ENCODE data around the gene CUL5.

DNA sequence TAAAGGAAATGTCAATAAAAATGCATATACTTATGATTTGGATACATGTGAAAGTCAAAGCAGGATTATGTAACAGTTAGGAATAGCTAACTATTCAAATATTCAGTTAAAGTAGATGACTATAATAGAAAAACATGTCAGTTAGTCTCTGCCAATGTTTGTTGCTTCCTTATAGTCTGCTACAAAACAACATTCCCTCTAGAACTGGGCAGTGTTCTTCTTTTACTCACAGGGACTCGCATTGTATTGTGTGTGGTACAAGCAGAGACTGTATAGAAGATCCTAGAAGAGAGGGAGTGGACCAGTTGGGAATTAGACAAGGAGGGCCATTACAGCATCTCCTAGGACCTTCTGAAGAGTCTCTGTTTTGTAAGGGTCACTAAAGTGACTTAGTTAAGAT lies 123.3 kb downstream of the CUL5 start:
- TF ChIP-seq GATA2 (IDR thresholded peaks at IDR 0.05; ENCODE audit: low read depth, low read length) (no peak), GATA3 (IDR thresholded peaks at IDR 0.05; ENCODE audit: low read depth, low read length) (no peak)
